IMR-90 (cell line): ENCODE data around the gene ANTXR2. TPM values are rescaled to one million over a fixed set of nuclear protein-coding genes. Genes with fewer than 3 reads are reported as not detected.

ENCODE experiments used
- ATAC-seq: fragments of 200-7000 bp; cut with Tn5 transposase; 2 replicates; pipeline ENCODE4 v1.9.1; 2020; ENCODE audit warnings: low read depth, mild to moderate bottlenecking, moderate library complexity
- BruUV-seq: library from RNA; stranded (reverse); fragments of 400-500 nt; replicated peaks from 2 replicates; lab custom pipeline; 2021; lab: Mats Ljungman, UMichigan
- CTCF ChIA-PET: fragments of 300-600 bp; formaldehyde crosslinking; extraction: SDS; loops from one replicate; lab custom pipeline; 2021; ENCODE audit warnings: antibody characterized with exemption; lab: Yijun Ruan, JAX
- POLR2A ChIA-PET: fragments of 300-600 bp; sonication (Branson Sonifier 250); formaldehyde crosslinking; loops from one replicate; lab custom pipeline; 2022; ENCODE audit warnings: antibody characterized with exemption; ENCODE audit not compliant: unreplicated experiment; lab: Charles Lee
- DNase-seq: peaks from one replicate; pipeline ENCODE4 v3.0.0; 2013
- H2AFZ ChIP-seq: replicated peaks from 2 replicates; pipeline ENCODE3; 2013; ENCODE audit warnings: low read length, mild to moderate bottlenecking; ENCODE audit not compliant: poor library complexity
- H2AK5ac ChIP-seq: 2 replicates; pipeline ENCODE4 v1.6.1; 2013; ENCODE audit warnings: low read depth, low read length, inconsistent platforms
- H2AK9ac ChIP-seq: replicated peaks from 2 replicates; pipeline ENCODE3; 2013; ENCODE audit warnings: mild to moderate bottlenecking, low read depth, low read length, moderate library complexity; ENCODE audit not compliant: poor library complexity
- H2BK120ac ChIP-seq: 2 replicates; pipeline ENCODE4 v1.6.1; 2013; ENCODE audit warnings: low read depth, low read length, inconsistent platforms
- H2BK15ac ChIP-seq: 3 replicates; pipeline ENCODE4 v1.6.1; 2013; ENCODE audit warnings: low read depth, low read length, inconsistent platforms
- H2BK20ac ChIP-seq: 2 replicates; pipeline ENCODE4 v1.6.1; 2013; ENCODE audit warnings: low read depth, mild to moderate bottlenecking, inconsistent platforms, low read length, moderate library complexity
- H2BK5ac ChIP-seq: 2 replicates; pipeline ENCODE4 v1.6.1; 2013; ENCODE audit warnings: mild to moderate bottlenecking, low read depth, low read length, inconsistent platforms; ENCODE audit not compliant: poor library complexity, severe bottlenecking
- H3K14ac ChIP-seq: replicated peaks from 2 replicates; pipeline ENCODE4 v1.6.1; 2013; ENCODE audit warnings: low read depth, low read length, inconsistent platforms
- H3K18ac ChIP-seq: 2 replicates; pipeline ENCODE4 v1.6.1; 2013; ENCODE audit warnings: low read depth, low read length, control low read depth
- H3K23ac ChIP-seq: 2 replicates; pipeline ENCODE4 v1.6.1; 2013; ENCODE audit warnings: low read depth, low read length, inconsistent platforms
- H3K27ac ChIP-seq: 2 replicates; pipeline ENCODE4 v1.5.1; 2013; ENCODE audit warnings: mild to moderate bottlenecking, control low read depth, low read length; ENCODE audit not compliant: insufficient read depth
- H3K27me3 ChIP-seq: 2 replicates; pipeline ENCODE4 v1.6.1; 2013; ENCODE audit warnings: low read length; ENCODE audit not compliant: control insufficient read depth, insufficient read depth
- H3K36me3 ChIP-seq: 2 replicates; pipeline ENCODE4 v1.6.1; 2013; ENCODE audit warnings: low read length, mixed read lengths; ENCODE audit not compliant: control insufficient read depth, insufficient read depth
- H3K4ac ChIP-seq: 2 replicates; pipeline ENCODE4 v1.6.1; 2013; ENCODE audit warnings: low read depth, low read length, inconsistent platforms
- H3K4me1 ChIP-seq: 2 replicates; pipeline ENCODE4 v1.6.1; 2013; ENCODE audit warnings: low read length, mixed read lengths; ENCODE audit not compliant: control insufficient read depth, insufficient read depth
- H3K4me2 ChIP-seq: 2 replicates; pipeline ENCODE4 v1.6.1; 2013; ENCODE audit warnings: low read depth, mild to moderate bottlenecking, control low read depth, low read length, moderate library complexity
- H3K4me3 ChIP-seq: 2 replicates; pipeline ENCODE4 v1.5.1; 2013; ENCODE audit warnings: low read depth, mild to moderate bottlenecking, control low read depth, low read length, moderate library complexity; ENCODE audit not compliant: insufficient read depth
- H3K56ac ChIP-seq: 2 replicates; pipeline ENCODE4 v1.6.1; 2013; ENCODE audit warnings: low read length, inconsistent platforms; ENCODE audit not compliant: insufficient read depth; ENCODE audit errors: extremely low read depth
- H3K79me1 ChIP-seq, 2 experiments: 2 replicates each; pipeline ENCODE4 v1.6.1; 2013; ENCODE audit warnings: low read length in 2 of 2, inconsistent platforms in 1 of 2, low read depth in 1 of 2
- H3K9ac ChIP-seq: 2 replicates; pipeline ENCODE4 v1.6.1; 2013; ENCODE audit warnings: low read depth, low read length, control low read depth
- H3K9me1 ChIP-seq: 2 replicates; pipeline ENCODE4 v1.6.1; 2013; ENCODE audit warnings: low read length, inconsistent platforms; ENCODE audit not compliant: insufficient read depth
- H3K9me3 ChIP-seq: 2 replicates; pipeline ENCODE4 v1.6.1; 2013; ENCODE audit warnings: low read length; ENCODE audit not compliant: control insufficient read depth, insufficient read depth
- H4K20me1 ChIP-seq: 2 replicates; pipeline ENCODE4 v1.6.1; 2013; ENCODE audit warnings: low read length, inconsistent platforms; ENCODE audit not compliant: insufficient read depth
- H4K5ac ChIP-seq: 2 replicates; pipeline ENCODE4 v1.6.1; 2013; ENCODE audit warnings: mild to moderate bottlenecking, low read depth, low read length, control low read depth
- H4K8ac ChIP-seq, 2 experiments: 2 replicates each; pipeline ENCODE4 v1.6.1; 2013; ENCODE audit warnings: low read depth in 2 of 2, low read length in 2 of 2, control low read depth in 1 of 2, inconsistent platforms in 1 of 2
- H4K91ac ChIP-seq: 2 replicates; pipeline ENCODE4 v1.6.1; 2013; ENCODE audit warnings: low read depth, low read length, inconsistent platforms; ENCODE audit not compliant: insufficient read depth
- BHLHE40 ChIP-seq: fragments of 150-350 bp; IDR thresholded peaks from 2 replicates; pipeline ENCODE4 v1.6.1; 2016; ENCODE audit warnings: mild to moderate bottlenecking, low read depth, low read length
- CEBPB ChIP-seq: IDR thresholded peaks from 2 replicates; pipeline ENCODE4 v1.6.1; 2012; ENCODE audit warnings: low read depth, low read length, improper control_type of control experiment
- CHD1 ChIP-seq: IDR thresholded peaks from 2 replicates; pipeline ENCODE4 v1.6.1; 2012; ENCODE audit warnings: low read depth, low read length, improper control_type of control experiment
- ELK1 ChIP-seq: fragments of 150-350 bp; IDR thresholded peaks from 2 replicates; pipeline ENCODE4 v1.6.1; 2016; ENCODE audit warnings: low read depth, mild to moderate bottlenecking, low read length, moderate library complexity, borderline replicate concordance
- FOS ChIP-seq: fragments of 150-350 bp; IDR thresholded peaks from 2 replicates; pipeline ENCODE4 v1.6.1; 2016; ENCODE audit warnings: low read depth, low read length
- MAFK ChIP-seq: IDR thresholded peaks from 2 replicates; pipeline ENCODE4 v1.6.1; 2012; ENCODE audit warnings: low read depth, low read length, improper control_type of control experiment
- MAZ ChIP-seq: IDR thresholded peaks from 2 replicates; pipeline ENCODE4 v1.6.1; 2012; ENCODE audit warnings: low read depth, mild to moderate bottlenecking, low read length, improper control_type of control experiment, moderate library complexity, borderline replicate concordance
- MXI1 ChIP-seq: IDR thresholded peaks from 2 replicates; pipeline ENCODE4 v1.6.1; 2012; ENCODE audit warnings: low read depth, mild to moderate bottlenecking, low read length, moderate library complexity, borderline replicate concordance
- NFE2L2 ChIP-seq: fragments of 150-350 bp; IDR thresholded peaks from 2 replicates; pipeline ENCODE4 v1.6.1; 2016; ENCODE audit warnings: low read depth, mild to moderate bottlenecking, low read length
- POLR2A ChIP-seq: IDR thresholded peaks from 2 replicates; pipeline ENCODE4 v1.6.1; 2012; ENCODE audit warnings: mild to moderate bottlenecking, low read depth, low read length
- RAD21 ChIP-seq: IDR thresholded peaks from 2 replicates; pipeline ENCODE4 v1.6.1; 2012; ENCODE audit warnings: low read length, improper control_type of control experiment
- RFX5 ChIP-seq: IDR thresholded peaks from 2 replicates; pipeline ENCODE4 v1.8.0; 2012; ENCODE audit warnings: low read depth, mild to moderate bottlenecking, low read length, moderate library complexity
- SMC3 ChIP-seq: fragments of 150-350 bp; IDR thresholded peaks from 2 replicates; pipeline ENCODE4 v1.6.1; 2016; ENCODE audit warnings: low read depth, mild to moderate bottlenecking, antibody characterized with exemption, low read length, moderate library complexity
- USF2 ChIP-seq: fragments of 150-350 bp; IDR thresholded peaks from 2 replicates; pipeline ENCODE4 v1.6.1; 2017; ENCODE audit warnings: mild to moderate bottlenecking, antibody characterized with exemption, low read length, low read depth
- WGBS, 2 experiments: methylation state at CpG; one replicate each; pipeline versions ENCODE4 v1.1.5 to v1.1.7; 2013; ENCODE audit warnings: missing lambda C conversion rate in 2 of 2; ENCODE audit not compliant: insufficient read length in 1 of 2; ENCODE audit errors: extremely low coverage in 2 of 2; 5-methylcytosine and 5-hydroxymethylcytosine counted together
- dilution Hi-C: fragments of 300-500 bp; cut with HindIII; formaldehyde crosslinking; loops from one replicate; pipeline ENCODE4 v1.14.3; 2018; ENCODE audit warnings: low sequenced_read_pairs; ENCODE audit not compliant: unreplicated experiment
- in situ Hi-C: fragments of 300-500 bp; cut with MboI; formaldehyde crosslinking; loops from 3 replicates; pipeline ENCODE4 v1.14.3; 2019; ENCODE audit warnings: low sequenced_read_pairs, inconsistent platforms, mixed read lengths
- intact Hi-C: fragments of 100-400 bp; cut with micrococcal nuclease; formaldehyde crosslinking; loops from 2 replicates; pipeline ENCODE4 v1.10.0; 2022
- polyA plus RNA-seq, 3 experiments: library from polyadenylated mRNA; depleted of rRNA; stranded (reverse); fragments of >200 nt; gene quantifications; 2 replicates each; pipeline ENCODE4 v1.2.3, GENCODE V29; 2012; ENCODE audit warnings: low replicate concordance in 1 of 3
- total RNA-seq: library from RNA; depleted of rRNA; stranded (reverse); fragments of >200 nt; gene quantifications from 2 replicates; pipeline ENCODE4 v1.2.3, GENCODE V29; 2012
- TF ChIP-seq, protein P1 (sequence below): conservative IDR thresholded peaks from 2 replicates; pipeline ENCODE4 v1.5.1; 2012; ENCODE audit warnings: mild to moderate bottlenecking, low read depth, low read length, improper control_type of control experiment

Gene ANTXR2
- total and polyA plus RNA-seq, 2 of the 4 experiments (the other 2 are of a cell fraction): 46.8 to 88.5 TPM

DNA sequence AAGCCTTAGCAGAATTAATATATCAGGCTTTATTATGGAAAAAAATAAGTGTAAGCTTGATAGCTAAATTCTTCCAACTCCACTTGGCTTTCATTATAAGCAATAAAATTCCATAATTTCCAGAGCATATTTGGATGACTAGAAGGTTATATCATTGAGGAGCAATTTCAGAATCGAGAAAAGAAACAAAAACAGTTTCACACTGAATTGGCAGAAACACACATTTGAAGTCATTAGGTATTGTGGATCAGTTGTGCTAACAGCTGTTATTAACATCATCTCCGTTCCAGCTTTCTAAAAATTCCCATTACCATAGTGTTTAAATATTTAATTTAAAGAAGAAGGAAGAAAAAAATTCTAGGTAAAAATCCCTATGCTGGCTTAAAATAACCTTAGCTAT, 92.6 kb downstream of the ANTXR2 start:
- Histone ChIP-seq H3K14ac (no peak overlapping the region), H3K4me3 (no peak overlapping the region), H3K27ac (no peak overlapping the region), H2AFZ (no peak overlapping the region), H4K5ac (no peak overlapping the region), H3K18ac (no peak overlapping the region), H2AK9ac (no peak overlapping the region), H4K8ac (no peak overlapping the region), H3K23ac (no peak overlapping the region), H3K9me3 (no peaks in the 10 kb centered on the region), H3K4me1 (no peaks in the 10 kb centered on the region), H2BK15ac (no peak overlapping the region), H2AK5ac (no peak overlapping the region), H3K4me2 (no peak overlapping the region), H3K9ac (no peak overlapping the region), H4K91ac (no peak overlapping the region), H3K9me1 (no peaks in the 10 kb centered on the region; the same call in 1 of the 2 replicates), H3K27me3 (no peaks in the 10 kb centered on the region), H2BK20ac (no peak overlapping the region), H3K79me1 (peaks cover 6 to 8% of the 10 kb centered on the region in 2 experiments), H2BK5ac (no peak overlapping the region), H3K36me3 (peaks cover 18% of the 10 kb centered on the region), H3K56ac (no peak overlapping the region), H2BK120ac (no peak overlapping the region), H3K4ac (no peak overlapping the region), H4K20me1 (0 out of 2 replicates have a peak, but pooled peaks cover 3% of the 10 kb centered on the region)
- CTCF ChIA-PET: interaction anchor here (0.6 kb wide), 1 partner anchor 246 kb away, joined by 5 read pairs; no protein-coding TSS in a partner anchor
- POLR2A ChIA-PET: no interaction called here
- ATAC-seq (no peak), DNase-seq (no peak)
- intact Hi-C loops: no loop called here
- TF ChIP-seq, protein P1, sequence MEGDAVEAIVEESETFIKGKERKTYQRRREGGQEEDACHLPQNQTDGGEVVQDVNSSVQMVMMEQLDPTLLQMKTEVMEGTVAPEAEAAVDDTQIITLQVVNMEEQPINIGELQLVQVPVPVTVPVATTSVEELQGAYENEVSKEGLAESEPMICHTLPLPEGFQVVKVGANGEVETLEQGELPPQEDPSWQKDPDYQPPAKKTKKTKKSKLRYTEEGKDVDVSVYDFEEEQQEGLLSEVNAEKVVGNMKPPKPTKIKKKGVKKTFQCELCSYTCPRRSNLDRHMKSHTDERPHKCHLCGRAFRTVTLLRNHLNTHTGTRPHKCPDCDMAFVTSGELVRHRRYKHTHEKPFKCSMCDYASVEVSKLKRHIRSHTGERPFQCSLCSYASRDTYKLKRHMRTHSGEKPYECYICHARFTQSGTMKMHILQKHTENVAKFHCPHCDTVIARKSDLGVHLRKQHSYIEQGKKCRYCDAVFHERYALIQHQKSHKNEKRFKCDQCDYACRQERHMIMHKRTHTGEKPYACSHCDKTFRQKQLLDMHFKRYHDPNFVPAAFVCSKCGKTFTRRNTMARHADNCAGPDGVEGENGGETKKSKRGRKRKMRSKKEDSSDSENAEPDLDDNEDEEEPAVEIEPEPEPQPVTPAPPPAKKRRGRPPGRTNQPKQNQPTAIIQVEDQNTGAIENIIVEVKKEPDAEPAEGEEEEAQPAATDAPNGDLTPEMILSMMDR: no peak
- TF ChIP-seq RFX5 (no peak), MAFK (no peak), CEBPB (no peak), MAZ (no peak), CHD1 (no peak), FOS (no peak), SMC3 (no peak), ELK1 (no peak), POLR2A (no peak), RAD21 (no peak), MXI1 (no peak), BHLHE40 (no peak), NFE2L2 (no peak), USF2 (no peak)
- WGBS, 2 experiments: no CpG with 5 or more reads among the region's 2 CpGs
- no TSS peak for BruUV-seq
- in situ Hi-C loops: no loop called here
- dilution Hi-C loops: no loop called here
